Gastroesophageal sphincter (tissue), 3 donors: ENCODE measurements around the gene MTCL1.

Experiments used
- CTCF ChIP-seq, 4 experiments: fragments of 200-600 bp in 2 of 4; fragments of 450-650 bp in 2 of 4; sonication (generic) in 1 of 4; IDR thresholded peaks; one replicate each; pipeline ENCODE4 v1.5.1; 2017 to 2019; ENCODE audit warnings: antibody characterized with exemption in 4 of 4, mild to moderate bottlenecking in 2 of 4, moderate library complexity in 2 of 4
- POLR2A ChIP-seq, 2 donors: fragments of 450-650 bp; IDR thresholded peaks; one replicate each; pipeline ENCODE4 v1.6.1; 2017; ENCODE audit warnings: antibody characterized with exemption in 2 of 2, mild to moderate bottlenecking in 2 of 2, moderate library complexity in 1 of 2
- POLR2AphosphoS5 ChIP-seq: sonication (generic); formaldehyde crosslinking; IDR thresholded peaks from one replicate; pipeline ENCODE4 v1.6.1; 2017; ENCODE audit warnings: antibody characterized with exemption

GRCh38 chr18:8780227-8780626 is 74.9 kb downstream of the MTCL1 start:
- TF ChIP-seq POLR2A (IDR thresholded peaks at IDR 0.05) (no peak), CTCF (IDR thresholded peaks at IDR 0.05) (no peak), POLR2AphosphoS5 (no peak)
